ENCODE measurements around the gene CIZ1.

Gene CIZ1

GRCh38 chr9:128159784-128160602 lies 31.4 kb downstream of the CIZ1 start, which contains the start of gene BBLN:
Gene BBLN (plus strand): TSS chr9:128160265. CDS start chr9:128160408, 143 bp downstream.
- DNase-seq: peak; percentile 94

GRCh38 chr9:128159522-128159783 lies 31.9 kb downstream of the CIZ1 start:
- DNase-seq: no peak

GRCh38 chr9:128155736-128156500 lies 35.5 kb downstream of the CIZ1 start:
- no peak for DNase-seq

GRCh38 chr9:128153947-128154695 lies 37.3 kb downstream of the CIZ1 start:
- DNase-seq: no peak

GRCh38 chr9:128153060-128153946 lies 38.1 kb downstream of the CIZ1 start:
- no peak for DNase-seq

- DNase-seq: no peak
These were observed 39.0 kb downstream of the CIZ1 start for GRCh38 chr9:128152133-128153059.

- no peak for DNase-seq
These were observed 39.9 kb downstream of the CIZ1 start for GRCh38 chr9:128151309-128152132.

GRCh38 chr9:128150594-128151308 lies 40.6 kb downstream of the CIZ1 start:
- peak; percentile 29 for DNase-seq

GRCh38 chr9:128149951-128150593 lies 41.3 kb downstream of the CIZ1 start:
- no peak for DNase-seq

GRCh38 chr9:128149001-128149701 lies 42.2 kb downstream of the CIZ1 start, which contains the start of gene LCN2:
Gene LCN2 (plus strand): TSS chr9:128149453. CDS start chr9:128149526, 73 bp downstream.
- no peak for DNase-seq

- no peak for DNase-seq
These were observed 42.8 kb downstream of the CIZ1 start for GRCh38 chr9:128148509-128149000.

- no peak for DNase-seq
These were observed 44.7 kb downstream of the CIZ1 start for GRCh38 chr9:128146591-128147120.

- no peak for DNase-seq
These were observed 45.4 kb downstream of the CIZ1 start for GRCh38 chr9:128145951-128146351.

GRCh38 chr9:128145536-128145935 lies 45.8 kb downstream of the CIZ1 start:
- no peak for DNase-seq

- DNase-seq: no peak
These were observed 46.9 kb downstream of the CIZ1 start for GRCh38 chr9:128144239-128145181.

- no peak for DNase-seq
These were observed 47.7 kb downstream of the CIZ1 start for GRCh38 chr9:128143525-128144238.
